RWPE1 (cell line): ENCODE data around the gene RBM26.
A peak's percentile ranks its signal among the peaks of the same experiment; 100 is the strongest.

Experiments used
- CTCF ChIA-PET: fragments of 350-600 bp; sonication (Branson Sonifier 250); formaldehyde crosslinking; extraction: SDS; loops from one replicate; lab custom pipeline; 2021; lab: Yijun Ruan, JAX
- POLR2A ChIA-PET: fragments of 400-600 bp; formaldehyde crosslinking; extraction: SDS; loops from one replicate; lab custom pipeline; 2020; ENCODE audit warnings: antibody characterized with exemption; ENCODE audit not compliant: low non-redundant PET; lab: Yijun Ruan, JAX
- DNase-seq: peaks from one replicate; pipeline ENCODE4 v3.0.0; 2012; ENCODE audit warnings: low spot score
- H3K27ac ChIP-seq: fragments of 450-650 bp; 2 replicates; pipeline ENCODE4 v1.5.1; 2017
- CTCF ChIP-seq: fragments of 450-650 bp; conservative IDR thresholded peaks from 2 replicates; pipeline ENCODE4 v1.5.1; 2017; ENCODE audit warnings: low read depth, mild to moderate bottlenecking

Gene RBM26

GRCh38 chr13:79413521-79413920 lies 7.5 kb upstream of the RBM26 start:
- CTCF ChIA-PET, result interaction anchor here (1.1 kb wide), 1 partner anchor 11 kb away, joined by 8 read pairs; no protein-coding TSS in a partner anchor
- no peak for TF ChIP-seq CTCF
- POLR2A ChIA-PET, result interaction anchor here (0.6 kb wide), 1 partner anchor 170 kb away, joined by 6 read pairs; no protein-coding TSS in a partner anchor
- no peak overlapping the region for H3K27ac ChIP-seq
- no peak for DNase-seq

DNA sequence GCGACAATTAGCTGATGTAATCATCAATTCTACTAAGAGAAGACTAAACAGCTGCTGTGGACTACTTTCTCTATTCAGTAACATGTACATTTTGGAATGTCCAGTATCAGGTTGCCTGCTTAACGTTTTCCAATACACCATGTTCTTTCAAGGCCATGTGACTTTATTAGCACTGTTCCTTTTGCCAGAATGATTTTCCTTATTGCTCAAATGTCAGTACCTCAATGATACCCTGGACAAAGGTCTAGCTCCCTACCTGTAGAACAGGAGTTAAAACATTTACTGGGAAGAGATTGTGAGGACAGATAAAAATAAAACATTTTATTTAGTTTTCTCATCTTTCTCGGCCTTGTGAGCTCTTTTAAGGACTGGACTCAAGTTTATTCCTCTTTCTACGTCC lies 3.8 kb upstream of the RBM26 start:
- H3K27ac ChIP-seq, result no peak overlapping the region
- CTCF ChIA-PET, result no interaction called here
- POLR2A ChIA-PET, result no interaction called here
- no peak for TF ChIP-seq CTCF
- no peak for DNase-seq

- no peak for TF ChIP-seq CTCF
- POLR2A ChIA-PET, result no interaction called here
- no peak for DNase-seq
- H3K27ac ChIP-seq, result no peak overlapping the region
- CTCF ChIA-PET, result no interaction called here
These were observed 1.4 kb upstream of the RBM26 start for GRCh38 chr13:79407349-79407979.

DNA sequence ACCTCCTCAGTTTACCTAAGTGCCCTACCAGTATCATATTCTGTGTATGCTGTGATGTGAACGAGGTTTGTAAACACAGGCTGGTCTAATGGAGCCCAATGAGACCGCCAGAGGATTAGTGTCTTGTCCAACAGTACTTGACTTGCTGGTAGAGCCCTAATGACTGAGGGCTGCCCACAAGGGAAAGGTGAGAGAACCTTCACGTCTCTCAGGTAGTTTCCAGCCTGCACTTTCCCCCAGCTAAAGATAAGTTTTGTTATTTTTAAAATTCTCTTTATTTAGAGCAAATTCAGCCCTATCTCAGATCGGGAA lies 498 bp upstream of the RBM26 start:
- CTCF ChIA-PET, result interaction anchor here (0.6 kb wide), 4 partner anchors 10 to 312 kb away, joined by 3 to 6 read pairs (median 3); no protein-coding TSS in a partner anchor
- POLR2A ChIA-PET, result no interaction called here
- DNase-seq, result no peak
- peak overlapping the region; percentile 91 for H3K27ac ChIP-seq
- TF ChIP-seq CTCF, result no peak

DNA sequence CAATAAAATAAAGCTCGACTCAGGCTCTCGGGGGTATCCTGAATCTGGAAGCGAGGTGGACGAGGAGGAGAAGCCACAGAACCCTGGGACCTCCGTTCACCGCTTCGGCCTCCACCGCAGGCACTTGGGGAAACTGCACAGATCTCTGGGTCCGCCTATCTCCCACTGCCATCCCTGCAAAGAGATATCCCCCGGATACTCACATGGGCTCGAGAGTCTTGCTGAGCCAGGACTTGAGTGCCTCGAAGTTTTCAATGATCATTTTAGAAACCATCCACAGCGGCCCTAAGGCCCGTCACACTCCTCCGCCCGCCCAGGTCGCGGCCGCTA lies 589 bp downstream of the RBM26 start:
- POLR2A ChIA-PET, result no interaction called here
- CTCF ChIA-PET, result interaction anchor here (1.0 to 1.2 kb wide), 2 partner anchors 135 to 136 kb away, joined by 3 to 4 read pairs; no protein-coding TSS in a partner anchor
- peak; percentile 45 for DNase-seq
- peak overlapping the region; percentile 91 for H3K27ac ChIP-seq
- no peak for TF ChIP-seq CTCF

- POLR2A ChIA-PET, result no interaction called here
- no peak for TF ChIP-seq CTCF
- CTCF ChIA-PET, result interaction anchor here (1.0 to 1.2 kb wide), 2 partner anchors 135 to 137 kb away, joined by 3 to 4 read pairs; no protein-coding TSS in a partner anchor
- peak overlapping the region; percentile 91 for H3K27ac ChIP-seq
- peak; percentile 12 for DNase-seq
These were observed 1.1 kb downstream of the RBM26 start for GRCh38 chr13:79404985-79405384.
